ENCODE measurements around the gene BMERB1. TPM values are rescaled to one million over a fixed set of nuclear protein-coding genes. Genes with fewer than 3 reads are reported as not detected.

BMERB1 gene
- total and polyA plus RNA-seq, 2 experiments from 2014 or later = 17.3 to 28.1 TPM

GRCh38 chr16:15635926-15636325 lies 201.5 kb downstream of the BMERB1 start:
- no peak for DNase-seq (ENCODE audit: low spot score)
- no peak overlapping the region for H3K4me2 ChIP-seq
- ATAC-seq = no peak
- no peaks in the 10 kb centered on the region for H3K4me1 ChIP-seq (ENCODE audit: insufficient read depth)
- no peak overlapping the region for H3K4me3 ChIP-seq
- H3F3A ChIP-seq (replicated peaks; ENCODE audit: low read depth) = no peaks in the 10 kb centered on the region
- Mint-ChIP-seq H3K4me3 (no peak overlapping the region), H3K36me3 (ENCODE audit: low read depth) (peaks cover 68% of the 10 kb centered on the region), H3K27me3 (ENCODE audit: insufficient read depth, low read depth, poor library complexity) (peaks cover 3% of the 10 kb centered on the region), H3K4me1 (no peaks in the 10 kb centered on the region), H3K27ac (no peak overlapping the region), H3K9me3 (no peaks in the 10 kb centered on the region)
- H3K79me2 ChIP-seq (replicated peaks; ENCODE audit: insufficient read depth) = peaks cover 16% of the 10 kb centered on the region
- no peaks in the 10 kb centered on the region; the same call in 1 of the 2 replicates for H4K20me1 ChIP-seq (replicated peaks; ENCODE audit: insufficient read depth)
- H3K27me3 ChIP-seq (ENCODE audit: insufficient read depth) = no peaks in the 10 kb centered on the region
- no peak overlapping the region for H3K27ac ChIP-seq (ENCODE audit: low read depth)
- no peaks in the 10 kb centered on the region for H3K9me2 ChIP-seq (ENCODE audit: insufficient read depth)
- no peak overlapping the region for H2AFZ ChIP-seq
- H3K36me3 ChIP-seq (ENCODE audit: insufficient read depth) = peaks cover 38% of the 10 kb centered on the region
- TF ChIP-seq STAT1 (IDR thresholded peaks at IDR 0.05; ENCODE audit: unreplicated experiment) (no peak), ZNF331 (CRISPR knock-in tag; IDR thresholded peaks at IDR 0.05; ENCODE audit: low read depth) (no peak), EZH2phosphoT487 (IDR thresholded peaks at IDR 0.05; ENCODE audit: unreplicated experiment) (no peak), REST (IDR thresholded peaks at IDR 0.05; ENCODE audit: unreplicated experiment) (no peak)

- Histone ChIP-seq H3K36me3 (ENCODE audit: insufficient read depth) (peaks cover 33% of the 10 kb centered on the region), H3K4me2 (no peak overlapping the region), H3K79me2 (replicated peaks; ENCODE audit: insufficient read depth) (peaks cover 21% of the 10 kb centered on the region), H2AFZ (no peak overlapping the region), H3K4me3 (no peak overlapping the region), H3K9me2 (ENCODE audit: insufficient read depth) (no peaks in the 10 kb centered on the region), H4K20me1 (replicated peaks; ENCODE audit: insufficient read depth) (no peaks in the 10 kb centered on the region; the same call in 1 of the 2 replicates), H3K27ac (ENCODE audit: low read depth) (no peak overlapping the region), H3F3A (replicated peaks; ENCODE audit: low read depth) (no peaks in the 10 kb centered on the region), H3K27me3 (ENCODE audit: insufficient read depth) (no peaks in the 10 kb centered on the region), H3K4me1 (ENCODE audit: insufficient read depth) (no peaks in the 10 kb centered on the region; the same call in 1 of the 2 replicates)
- Mint-ChIP-seq H3K27me3 (ENCODE audit: insufficient read depth, low read depth, poor library complexity) (peaks cover 3% of the 10 kb centered on the region), H3K9me3 (no peaks in the 10 kb centered on the region), H3K27ac (no peak overlapping the region), H3K36me3 (ENCODE audit: low read depth) (peaks cover 64% of the 10 kb centered on the region), H3K4me3 (no peak overlapping the region), H3K4me1 (no peaks in the 10 kb centered on the region; the same call in 2 of the 3 replicates)
- ATAC-seq (no peak), DNase-seq (ENCODE audit: low spot score) (no peak)
- TF ChIP-seq NANOG (IDR thresholded peaks at IDR 0.05; ENCODE audit: borderline replicate concordance) = no peak
- TF ChIP-seq POLR2AphosphoS5 (IDR thresholded peaks at IDR 0.05; ENCODE audit: low read depth) = no peak
- no peak for TF ChIP-seq JUNB (IDR thresholded peaks at IDR 0.05; ENCODE audit: unreplicated experiment)
- TF ChIP-seq ZNF331 (CRISPR knock-in tag; IDR thresholded peaks at IDR 0.05; ENCODE audit: low read depth) = no peak
- TF ChIP-seq EZH2 (IDR thresholded peaks at IDR 0.05; ENCODE audit: low read depth, unreplicated experiment) = no peak
- no peak for TF ChIP-seq ZNF462 (CRISPR knock-in tag; IDR thresholded peaks at IDR 0.05)
- TF ChIP-seq CREB1 (CRISPR knock-in tag; IDR thresholded peaks at IDR 0.05; ENCODE audit: low read depth) = no peak
- TF ChIP-seq EZH2phosphoT487 (IDR thresholded peaks at IDR 0.05; ENCODE audit: unreplicated experiment) = no peak
- TF ChIP-seq ZNF114 (CRISPR knock-in tag; IDR thresholded peaks at IDR 0.05) = no peak
Measured at GRCh38 chr16:15636392-15636873, 202.0 kb downstream of the BMERB1 start.
